HCT116 (cell line): ENCODE measurements around the gene NCMAP. TPM values are rescaled to one million over a fixed set of nuclear protein-coding genes. Genes with fewer than 3 reads are reported as not detected.

Source experiments
- ATAC-seq: fragments of 200-7000 bp; cut with Tn5 transposase; 2 replicates; pipeline ENCODE4 v1.9.1; 2020; ENCODE audit warnings: mild to moderate bottlenecking, moderate library complexity
- BruUV-seq: library from RNA; stranded (reverse); fragments of 400-500 nt; replicated peaks from 2 replicates; lab custom pipeline; 2021; lab: Mats Ljungman, UMichigan
- CTCF ChIA-PET: fragments of 300-600 bp; sonication (Branson Sonifier 250); formaldehyde crosslinking; loops from one replicate; lab custom pipeline; 2021; ENCODE audit warnings: antibody characterized with exemption; lab: Charles Lee
- POLR2A ChIA-PET: fragments of 300-600, 350-600 bp; sonication (Branson Sonifier 250); formaldehyde crosslinking; loops from one replicate; lab custom pipeline; 2021; ENCODE audit warnings: antibody characterized with exemption; lab: Charles Lee
- RAD21 ChIA-PET, 2 experiments: fragments of 300-600 bp; sonication (Branson Sonifier 250); formaldehyde crosslinking; loops; one replicate each; lab custom pipeline; 2023; ENCODE audit warnings: low total read pairs in 2 of 2; ENCODE audit not compliant: uncharacterized antibody in 2 of 2, unreplicated experiment in 2 of 2, low non-redundant PET in 1 of 2; lab: Charles Lee
- DNase-seq: peaks from one replicate; pipeline ENCODE4 v3.0.0-alpha.2; 2010; ENCODE audit warnings: low read depth, low spot score
- H2AFZ ChIP-seq: fragments of 200-600 bp; shearing (Covaris generic), sonication (generic); 2 replicates; pipeline ENCODE4 v1.6.1; 2017; ENCODE audit warnings: low read depth, mixed run types, mixed read lengths, antibody characterized with exemption, low read length; ENCODE audit not compliant: poor library complexity, severe bottlenecking
- H3K27ac ChIP-seq: 2 replicates; pipeline ENCODE4 v1.5.1; 2012; ENCODE audit warnings: low read depth, low read length
- H3K27me3 ChIP-seq: fragments of 200-600 bp; sonication (generic); 2 replicates; pipeline ENCODE4 v1.6.1; 2016; ENCODE audit warnings: mixed run types, low read length, mixed read lengths; ENCODE audit not compliant: insufficient read depth
- H3K36me3 ChIP-seq, 2 experiments: fragments of 200-500 bp in 1 of 2; fragments of 200-600 bp in 1 of 2; sonication (Bioruptor generic) in 1 of 2; sonication (generic) in 1 of 2; 2 replicates each; pipeline versions ENCODE4 v1.5.1 to v1.6.1; 2014 to 2016; ENCODE audit warnings: low read length in 2 of 2, inconsistent platforms in 1 of 2, mixed read lengths in 1 of 2, mixed run types in 1 of 2; ENCODE audit not compliant: insufficient read depth in 2 of 2, control insufficient read depth in 1 of 2
- H3K4me1 ChIP-seq, 2 experiments: fragments of 200-600 bp in 1 of 2; sonication (generic) in 1 of 2; 2 replicates each; pipeline versions ENCODE4 v1.5.1 to v1.6.1; 2012 to 2017; ENCODE audit warnings: low read length in 2 of 2, inconsistent platforms in 1 of 2, mild to moderate bottlenecking in 1 of 2, mixed read lengths in 1 of 2, mixed run types in 1 of 2, moderate library complexity in 1 of 2; ENCODE audit not compliant: insufficient read depth in 2 of 2, control insufficient read depth in 1 of 2
- H3K4me2 ChIP-seq: fragments of 200-600 bp; sonication (generic); 2 replicates; pipeline ENCODE4 v1.6.1; 2017; ENCODE audit warnings: mixed run types, low read length, mixed read lengths
- H3K4me3 ChIP-seq, 2 experiments: fragments of 200-600 bp in 1 of 2; sonication (generic) in 1 of 2; replicated peaks in 1 of 2; 2 replicates each; pipeline ENCODE4 v1.5.1; 2011 to 2016; ENCODE audit warnings: low read length in 2 of 2, control low read depth in 1 of 2, low read depth in 1 of 2, mild to moderate bottlenecking in 1 of 2, mixed read lengths in 1 of 2, mixed run types in 1 of 2
- H3K79me2 ChIP-seq: fragments of 200-600 bp; sonication (generic); 2 replicates; pipeline ENCODE4 v1.6.1; 2017; ENCODE audit warnings: mild to moderate bottlenecking, mixed run types, low read length, moderate library complexity, mixed read lengths; ENCODE audit not compliant: insufficient read depth
- H3K9ac ChIP-seq: fragments of 200-600 bp; sonication (generic); 2 replicates; pipeline ENCODE4 v1.6.1; 2016; ENCODE audit warnings: low read length, mixed read lengths
- H3K9me2 ChIP-seq: fragments of 200-600 bp; sonication (generic), shearing (Covaris generic); 2 replicates; pipeline ENCODE4 v1.6.1; 2017; ENCODE audit warnings: mixed run types, mild to moderate bottlenecking, moderate library complexity; ENCODE audit not compliant: insufficient read depth
- H3K9me3 ChIP-seq, 2 experiments: fragments of 200-500 bp in 1 of 2; fragments of 200-600 bp in 1 of 2; sonication (Bioruptor generic) in 1 of 2; sonication (generic) in 1 of 2; 2 replicates each; pipeline ENCODE4 v1.6.1; 2014 to 2017; ENCODE audit warnings: low read length in 2 of 2, mixed read lengths in 2 of 2, inconsistent platforms in 1 of 2, low read depth in 1 of 2, mild to moderate bottlenecking in 1 of 2, mixed run types in 1 of 2, moderate library complexity in 1 of 2; ENCODE audit not compliant: control insufficient read depth in 1 of 2, insufficient read depth in 1 of 2
- H4K20me1 ChIP-seq: fragments of 200-600 bp; sonication (generic), shearing (Covaris generic); 2 replicates; pipeline ENCODE4 v1.6.1; 2017; ENCODE audit warnings: mixed run types, mild to moderate bottlenecking, moderate library complexity; ENCODE audit not compliant: insufficient read depth
- CEBPB ChIP-seq: IDR thresholded peaks from 2 replicates; pipeline ENCODE4 v1.6.1; 2012; ENCODE audit warnings: low read depth
- ELF1 ChIP-seq: IDR thresholded peaks from 2 replicates; pipeline ENCODE4 v1.6.1; 2012; ENCODE audit warnings: low read depth, borderline replicate concordance
- EZH2 ChIP-seq: fragments of 200-600 bp; sonication (generic); IDR thresholded peaks from 2 replicates; pipeline ENCODE4 v1.6.1; 2017; ENCODE audit warnings: antibody characterized with exemption, mixed run types
- EZH2phosphoT487 ChIP-seq: fragments of 200-600 bp; IDR thresholded peaks from 2 replicates; pipeline ENCODE4 v1.6.1; 2018; ENCODE audit warnings: antibody characterized with exemption, borderline replicate concordance
- FOSL1 ChIP-seq: IDR thresholded peaks from 2 replicates; pipeline ENCODE4 v1.6.1; 2012; ENCODE audit warnings: low read depth
- JUND ChIP-seq: IDR thresholded peaks from 2 replicates; pipeline ENCODE4 v1.6.1; 2012
- RAD21 ChIP-seq: IDR thresholded peaks from 2 replicates; pipeline ENCODE4 v1.6.1; 2012; ENCODE audit warnings: low read depth, mild to moderate bottlenecking
- SP1 ChIP-seq: IDR thresholded peaks from 2 replicates; pipeline ENCODE4 v1.6.1; 2012; ENCODE audit warnings: low read depth
- SRF ChIP-seq: IDR thresholded peaks from 2 replicates; pipeline ENCODE4 v1.6.1; 2012; ENCODE audit warnings: low read depth
- TCF7L2 ChIP-seq: IDR thresholded peaks from 2 replicates; pipeline ENCODE4 v1.7.0; 2011; ENCODE audit warnings: borderline replicate concordance, inconsistent platforms; ENCODE audit not compliant: insufficient read depth, insufficient read length; ENCODE audit errors: extremely low read depth
- YY1 ChIP-seq: IDR thresholded peaks from 2 replicates; pipeline ENCODE4 v1.6.1; 2011; ENCODE audit warnings: low read length, low read depth, moderate library complexity, mild to moderate bottlenecking; ENCODE audit not compliant: insufficient replicate concordance; ENCODE audit errors: extremely low read depth
- ZFX ChIP-seq: fragments of 450-650 bp; IDR thresholded peaks from 2 replicates; pipeline ENCODE4 v1.6.1; 2017
- intact Hi-C: fragments of 100-400 bp; cut with micrococcal nuclease; formaldehyde crosslinking; loops from 2 replicates; pipeline ENCODE4 v1.10.0; 2022
- total RNA-seq: library from RNA; stranded (reverse); gene quantifications from one replicate; pipeline ENCODE4 v1.2.1, GENCODE V29; 2021; ENCODE audit not compliant: unreplicated experiment
- TF ChIP-seq, protein P1 (sequence below): IDR thresholded peaks from 2 replicates; pipeline ENCODE4 v1.6.1; 2012
- TF ChIP-seq, protein P2 (sequence below), 3 experiments: fragments of 200-600 bp in 1 of 3; sonication (generic) in 1 of 3; IDR thresholded peaks in 2 of 3; conservative IDR thresholded peaks in 1 of 3; 2 replicates each; pipeline ENCODE4 v1.5.1; 2012 to 2017; ENCODE audit warnings: low read depth in 2 of 3, low read length in 2 of 3, antibody characterized with exemption in 1 of 3, borderline replicate concordance in 1 of 3, control low read depth in 1 of 3, mild to moderate bottlenecking in 1 of 3, mixed read lengths in 1 of 3, mixed run types in 1 of 3, moderate library complexity in 1 of 3; ENCODE audit not compliant: insufficient read depth in 1 of 3
- TF ChIP-seq, protein P3 (sequence below): IDR thresholded peaks from 2 replicates; pipeline ENCODE4 v1.6.1; 2011; ENCODE audit warnings: mild to moderate bottlenecking, low read length, moderate library complexity; ENCODE audit not compliant: insufficient replicate concordance; ENCODE audit errors: extremely low read depth
- TF ChIP-seq, protein P4 (sequence below): IDR thresholded peaks from 2 replicates; pipeline ENCODE4 v1.6.1; 2012

Gene NCMAP
- total RNA-seq, 1 experiment from 2014 or later = 0.84 TPM

- H4K20me1 ChIP-seq = no peaks in the 10 kb centered on the region
- no peaks in the 10 kb centered on the region for H3K27me3 ChIP-seq
- H3K9me2 ChIP-seq = no peaks in the 10 kb centered on the region
- ChIA-PET POLR2A (no interaction called here), RAD21 (no interaction called here), CTCF (no interaction called here)
- BruUV-seq = no TSS peak
- H3K4me3 ChIP-seq = no peak overlapping the region
- no peaks in the 10 kb centered on the region for H3K4me1 ChIP-seq
- H3K36me3 ChIP-seq = no peaks in the 10 kb centered on the region
- no peak overlapping the region for H3K9ac ChIP-seq
- H2AFZ ChIP-seq = no peak overlapping the region
- intact Hi-C loops = no loop called here
- no peaks in the 10 kb centered on the region for H3K79me2 ChIP-seq
- no peak overlapping the region for H3K4me2 ChIP-seq
- H3K9me3 ChIP-seq = no peaks in the 10 kb centered on the region
- TF ChIP-seq ELF1 = no peak
- TF ChIP-seq EZH2phosphoT487 = no peak
- TF ChIP-seq EZH2 = no peak
- TF ChIP-seq, protein P1, sequence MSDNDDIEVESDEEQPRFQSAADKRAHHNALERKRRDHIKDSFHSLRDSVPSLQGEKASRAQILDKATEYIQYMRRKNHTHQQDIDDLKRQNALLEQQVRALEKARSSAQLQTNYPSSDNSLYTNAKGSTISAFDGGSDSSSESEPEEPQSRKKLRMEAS = no peak
- no peak for TF ChIP-seq JUND
- no peak for TF ChIP-seq YY1
- no peak for TF ChIP-seq RAD21
- TF ChIP-seq SRF = no peak
- TF ChIP-seq, protein P2, sequence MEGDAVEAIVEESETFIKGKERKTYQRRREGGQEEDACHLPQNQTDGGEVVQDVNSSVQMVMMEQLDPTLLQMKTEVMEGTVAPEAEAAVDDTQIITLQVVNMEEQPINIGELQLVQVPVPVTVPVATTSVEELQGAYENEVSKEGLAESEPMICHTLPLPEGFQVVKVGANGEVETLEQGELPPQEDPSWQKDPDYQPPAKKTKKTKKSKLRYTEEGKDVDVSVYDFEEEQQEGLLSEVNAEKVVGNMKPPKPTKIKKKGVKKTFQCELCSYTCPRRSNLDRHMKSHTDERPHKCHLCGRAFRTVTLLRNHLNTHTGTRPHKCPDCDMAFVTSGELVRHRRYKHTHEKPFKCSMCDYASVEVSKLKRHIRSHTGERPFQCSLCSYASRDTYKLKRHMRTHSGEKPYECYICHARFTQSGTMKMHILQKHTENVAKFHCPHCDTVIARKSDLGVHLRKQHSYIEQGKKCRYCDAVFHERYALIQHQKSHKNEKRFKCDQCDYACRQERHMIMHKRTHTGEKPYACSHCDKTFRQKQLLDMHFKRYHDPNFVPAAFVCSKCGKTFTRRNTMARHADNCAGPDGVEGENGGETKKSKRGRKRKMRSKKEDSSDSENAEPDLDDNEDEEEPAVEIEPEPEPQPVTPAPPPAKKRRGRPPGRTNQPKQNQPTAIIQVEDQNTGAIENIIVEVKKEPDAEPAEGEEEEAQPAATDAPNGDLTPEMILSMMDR (IDR thresholded peaks at IDR 0.05 in 2 of 3, conservative IDR thresholded peaks at IDR 0.05 in 1 of 3; ENCODE audit: borderline replicate concordance in 1 of 3, insufficient read depth in 1 of 3, low read depth in 2 of 3, low read length in 2 of 3) = no peak
- TF ChIP-seq SP1 = no peak
- TF ChIP-seq, protein P3, sequence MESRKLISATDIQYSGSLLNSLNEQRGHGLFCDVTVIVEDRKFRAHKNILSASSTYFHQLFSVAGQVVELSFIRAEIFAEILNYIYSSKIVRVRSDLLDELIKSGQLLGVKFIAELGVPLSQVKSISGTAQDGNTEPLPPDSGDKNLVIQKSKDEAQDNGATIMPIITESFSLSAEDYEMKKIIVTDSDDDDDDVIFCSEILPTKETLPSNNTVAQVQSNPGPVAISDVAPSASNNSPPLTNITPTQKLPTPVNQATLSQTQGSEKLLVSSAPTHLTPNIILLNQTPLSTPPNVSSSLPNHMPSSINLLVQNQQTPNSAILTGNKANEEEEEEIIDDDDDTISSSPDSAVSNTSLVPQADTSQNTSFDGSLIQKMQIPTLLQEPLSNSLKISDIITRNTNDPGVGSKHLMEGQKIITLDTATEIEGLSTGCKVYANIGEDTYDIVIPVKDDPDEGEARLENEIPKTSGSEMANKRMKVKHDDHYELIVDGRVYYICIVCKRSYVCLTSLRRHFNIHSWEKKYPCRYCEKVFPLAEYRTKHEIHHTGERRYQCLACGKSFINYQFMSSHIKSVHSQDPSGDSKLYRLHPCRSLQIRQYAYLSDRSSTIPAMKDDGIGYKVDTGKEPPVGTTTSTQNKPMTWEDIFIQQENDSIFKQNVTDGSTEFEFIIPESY = no peak
- no peak for TF ChIP-seq FOSL1
- TF ChIP-seq ZFX = no peak
- no peak for TF ChIP-seq CEBPB
- no peak for TF ChIP-seq TCF7L2
- TF ChIP-seq, protein P4, sequence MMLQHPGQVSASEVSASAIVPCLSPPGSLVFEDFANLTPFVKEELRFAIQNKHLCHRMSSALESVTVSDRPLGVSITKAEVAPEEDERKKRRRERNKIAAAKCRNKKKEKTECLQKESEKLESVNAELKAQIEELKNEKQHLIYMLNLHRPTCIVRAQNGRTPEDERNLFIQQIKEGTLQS = no peak
- no peak for DNase-seq
- H3K27ac ChIP-seq = no peak overlapping the region
- no peak for ATAC-seq
These were observed 44.7 kb downstream of the NCMAP start for GRCh38 chr1:24600551-24600950.
